ENCODE data around the gene RECQL5.

- TF ChIP-seq POLR2AphosphoS5 (IDR thresholded peaks at IDR 0.05) (no peak), CTCF (IDR thresholded peaks at IDR 0.05) (no peak), POLR2A (IDR thresholded peaks at IDR 0.05) (no peak), EP300 (IDR thresholded peaks at IDR 0.05) (no peak)
These were observed 49.7 kb downstream of the RECQL5 start for GRCh38 chr17:75617218-75617617.
